Endothelial cell of umbilical vein (primary cell): ENCODE results near the gene ZIM2.

Experiments
- EZH2 ChIP-seq: IDR thresholded peaks from 2 replicates; pipeline ENCODE4 v1.6.1; 2012; ENCODE audit warnings: borderline replicate concordance, low read depth, mild to moderate bottlenecking, moderate library complexity, low read length, inconsistent platforms; ENCODE audit not compliant: severe bottlenecking
- FOS ChIP-seq: IDR thresholded peaks from 2 replicates; pipeline ENCODE4 v1.6.1; 2011; ENCODE audit warnings: mild to moderate bottlenecking, low read length, moderate library complexity, borderline replicate concordance; ENCODE audit not compliant: insufficient read depth
- JUN ChIP-seq: IDR thresholded peaks from 2 replicates; pipeline ENCODE4 v1.6.1; 2011; ENCODE audit warnings: borderline replicate concordance, low read depth; ENCODE audit not compliant: insufficient read length, insufficient read depth
- POLR2A ChIP-seq: IDR thresholded peaks from 2 replicates; pipeline ENCODE4 v1.6.1; 2012; ENCODE audit warnings: low read depth, mild to moderate bottlenecking, control low read depth, low read length
- TF ChIP-seq, protein P1 (sequence below), 2 donors: IDR thresholded peaks; 1 replicate in 1 of 2; 2 replicates in 1 of 2; pipeline ENCODE4 v1.5.1; 2011; ENCODE audit warnings: low read length in 2 of 2, mild to moderate bottlenecking in 2 of 2, moderate library complexity in 2 of 2, control low read depth in 1 of 2, inconsistent platforms in 1 of 2, low read depth in 1 of 2; ENCODE audit not compliant: insufficient read depth in 1 of 2; ENCODE audit errors: extremely low read depth in 1 of 2
- TF ChIP-seq, protein P2 (sequence below): IDR thresholded peaks from 2 replicates; pipeline ENCODE4 v1.6.1; 2011; ENCODE audit not compliant: insufficient read depth, insufficient read length

DNA sequence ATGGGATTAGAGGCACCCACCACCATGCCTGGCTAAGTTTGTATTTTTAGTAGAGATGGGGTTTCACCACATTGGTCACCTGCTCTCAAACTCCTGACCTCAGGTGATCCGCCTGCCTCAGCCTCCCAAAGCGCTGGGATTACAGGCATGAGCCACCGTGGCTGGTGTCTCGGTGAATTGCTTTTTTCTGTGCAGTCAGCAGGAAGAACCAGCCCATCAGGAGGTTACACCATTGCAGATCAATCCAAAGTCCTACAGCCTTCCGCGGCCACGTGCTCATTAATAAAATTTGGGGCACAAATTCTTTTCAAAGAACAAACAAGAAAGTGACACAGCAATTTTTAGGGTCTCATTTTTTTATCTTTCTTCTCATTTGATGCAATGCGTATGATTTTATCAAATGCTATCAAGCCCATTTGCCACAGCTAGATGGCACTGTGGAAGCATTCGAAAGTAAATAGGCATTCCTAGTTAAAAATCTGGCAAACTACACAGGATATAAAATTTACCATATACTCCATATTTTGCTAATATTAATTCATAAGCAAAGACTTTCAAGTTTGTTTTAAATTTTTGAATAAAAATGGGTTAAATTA is 114.6 kb downstream of the ZIM2 start:
- TF ChIP-seq, protein P1, sequence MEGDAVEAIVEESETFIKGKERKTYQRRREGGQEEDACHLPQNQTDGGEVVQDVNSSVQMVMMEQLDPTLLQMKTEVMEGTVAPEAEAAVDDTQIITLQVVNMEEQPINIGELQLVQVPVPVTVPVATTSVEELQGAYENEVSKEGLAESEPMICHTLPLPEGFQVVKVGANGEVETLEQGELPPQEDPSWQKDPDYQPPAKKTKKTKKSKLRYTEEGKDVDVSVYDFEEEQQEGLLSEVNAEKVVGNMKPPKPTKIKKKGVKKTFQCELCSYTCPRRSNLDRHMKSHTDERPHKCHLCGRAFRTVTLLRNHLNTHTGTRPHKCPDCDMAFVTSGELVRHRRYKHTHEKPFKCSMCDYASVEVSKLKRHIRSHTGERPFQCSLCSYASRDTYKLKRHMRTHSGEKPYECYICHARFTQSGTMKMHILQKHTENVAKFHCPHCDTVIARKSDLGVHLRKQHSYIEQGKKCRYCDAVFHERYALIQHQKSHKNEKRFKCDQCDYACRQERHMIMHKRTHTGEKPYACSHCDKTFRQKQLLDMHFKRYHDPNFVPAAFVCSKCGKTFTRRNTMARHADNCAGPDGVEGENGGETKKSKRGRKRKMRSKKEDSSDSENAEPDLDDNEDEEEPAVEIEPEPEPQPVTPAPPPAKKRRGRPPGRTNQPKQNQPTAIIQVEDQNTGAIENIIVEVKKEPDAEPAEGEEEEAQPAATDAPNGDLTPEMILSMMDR (IDR thresholded peaks at IDR 0.05; ENCODE audit: extremely low read depth in 1 of 2, insufficient read depth in 1 of 2, low read depth in 1 of 2, low read length in 2 of 2) = no peak
- TF ChIP-seq POLR2A (no peak), FOS (no peak), EZH2 (no peak), JUN (no peak)
- TF ChIP-seq, protein P2, sequence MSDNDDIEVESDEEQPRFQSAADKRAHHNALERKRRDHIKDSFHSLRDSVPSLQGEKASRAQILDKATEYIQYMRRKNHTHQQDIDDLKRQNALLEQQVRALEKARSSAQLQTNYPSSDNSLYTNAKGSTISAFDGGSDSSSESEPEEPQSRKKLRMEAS = no peak
